ENCODE data around the gene MAP4K4. TPM values are rescaled to one million over a fixed set of nuclear protein-coding genes. Genes with fewer than 3 reads are reported as not detected.

MAP4K4 gene
- total RNA-seq (2013): 45.4 TPM
- polyA plus RNA-seq (10 to 100 TPM in 1 of 3 donors, 1 to 10 TPM in 2; 5.3 to 66.9 (median 8.7) TPM), polyA minus RNA-seq (35.3 and 42.6 TPM in 2 replicates), total RNA-seq (231 to 822 (median 290) reads per million in 11 experiments)

- H3K9me3 Mint-ChIP-seq: peaks cover 2 to 17% (median 9%) of the 10 kb centered on the region in 7 donors
- TF ChIP-seq CTCF (IDR thresholded peaks at IDR 0.05): no peak
- H3K27ac Mint-ChIP-seq: peak within 1 kb of the TSS in 6 of 7 donors; percentile 77 to 92 (median 90)
- peak; percentile 70 to 85 (median 70) for DNase-seq
- peak within 1 kb of the TSS; percentile 85 for H3K4me2 ChIP-seq (replicated peaks; ENCODE audit: extremely low read depth, low read length, poor library complexity, severe bottlenecking)
- H3K27me3 Mint-ChIP-seq (ENCODE audit: low read depth in 3 of 3): peaks cover 1 to 10% (median 9%) of the 10 kb centered on the region in 3 donors
- peak within 1 kb of the TSS; percentile 83 to 90 for H3K4me3 Mint-ChIP-seq
- no peaks in the 10 kb centered on the region for H3K27me3 ChIP-seq (ENCODE audit: control insufficient read depth in 2 of 2, insufficient read depth in 2 of 2, low read length in 2 of 2)
- peaks cover 39 to 47% of the 10 kb centered on the region in 2 donors for H3K4me1 ChIP-seq (ENCODE audit: control insufficient read depth in 1 of 2, insufficient read depth in 2 of 2, low read length in 2 of 2)
- peaks cover 8 to 13% of the 10 kb centered on the region in 2 donors for H3K36me3 Mint-ChIP-seq
- H3K4me3 ChIP-seq (replicated peaks in 1 of 3; ENCODE audit: low read depth in 2 of 3, low read length in 3 of 3): peak within 1 kb of the TSS; percentile 82 to 100 (median 94)
- intact Hi-C loops (cut with micrococcal nuclease): loop anchor here in 1 of 2 donors (5.0 to 10.0 kb wide), 5 partner anchors 40 to 273 kb away; partner anchors contain the start of gene RFX8
- WGBS (ENCODE audit: insufficient coverage): under 1% methylated on average over 94 of the region's 129 CpGs
- peaks cover 43% of the 10 kb centered on the region for H3K79me2 ChIP-seq (ENCODE audit: insufficient read depth, low read length)
- H3K9ac ChIP-seq (ENCODE audit: insufficient read depth, low read length, poor library complexity, severe bottlenecking): peak within 1 kb of the TSS; percentile 76
- peak within 1 kb of the TSS; percentile 82 for H2AFZ ChIP-seq (ENCODE audit: insufficient read depth, low read depth, low read length, poor library complexity, severe bottlenecking)
- no peaks in the 10 kb centered on the region for H3K36me3 ChIP-seq (replicated peaks in 1 of 2; ENCODE audit: control insufficient read depth in 1 of 2, insufficient read depth in 2 of 2, low read length in 2 of 2)
- H3K4me1 Mint-ChIP-seq: peaks cover 19% of the 10 kb centered on the region
- H3K9me3 ChIP-seq (replicated peaks in 1 of 2; ENCODE audit: control insufficient read depth in 1 of 2, insufficient read depth in 1 of 2, low read length in 2 of 2): no peaks in the 10 kb centered on the region
- H3K27ac ChIP-seq (ENCODE audit: low read depth in 1 of 2, low read length in 2 of 2): peak within 1 kb of the TSS; percentile 64 to 88
- H4K20me1 ChIP-seq (ENCODE audit: insufficient read depth, low read length): peaks cover 42% of the 10 kb centered on the region
Measured at GRCh38 chr2:101697124-101698013, at the start of gene MAP4K4. TSS of gene MAP4K4 (plus strand) at chr2:101697707. CDS start at chr2:101698081, 374 bp downstream.

- 83% methylated on average over 1 of the region's 7 CpGs for WGBS (ENCODE audit: insufficient coverage)
- Mint-ChIP-seq H3K4me1 (peaks cover 6% of the 10 kb centered on the region), H3K36me3 (no peaks in the 10 kb centered on the region), H3K27me3 (ENCODE audit: low read depth in 3 of 3) (peaks cover 0 to 3% (median 3%) of the 10 kb centered on the region in 3 donors), H3K9me3 (peaks cover 0 to 2% (median 0%) of the 10 kb centered on the region in 7 donors), H3K27ac (no peak overlapping the region), H3K4me3 (no peak overlapping the region)
- Histone ChIP-seq H4K20me1 (ENCODE audit: insufficient read depth, low read length) (no peaks in the 10 kb centered on the region), H2AFZ (ENCODE audit: insufficient read depth, low read depth, low read length, poor library complexity, severe bottlenecking) (no peak overlapping the region), H3K36me3 (replicated peaks in 1 of 2; ENCODE audit: control insufficient read depth in 1 of 2, insufficient read depth in 2 of 2, low read length in 2 of 2) (no peaks in the 10 kb centered on the region), H3K9ac (ENCODE audit: insufficient read depth, low read length, poor library complexity, severe bottlenecking) (no peak overlapping the region), H3K9me3 (replicated peaks in 1 of 2; ENCODE audit: control insufficient read depth in 1 of 2, insufficient read depth in 1 of 2, low read length in 2 of 2) (no peaks in the 10 kb centered on the region), H3K4me1 (ENCODE audit: control insufficient read depth in 1 of 2, insufficient read depth in 2 of 2, low read length in 2 of 2) (no peaks in the 10 kb centered on the region), H3K4me3 (replicated peaks in 1 of 3; ENCODE audit: low read depth in 2 of 3, low read length in 3 of 3) (no peak overlapping the region), H3K4me2 (replicated peaks; ENCODE audit: extremely low read depth, low read length, poor library complexity, severe bottlenecking) (no peak overlapping the region), H3K27ac (ENCODE audit: low read depth in 1 of 2, low read length in 2 of 2) (no peak overlapping the region), H3K27me3 (ENCODE audit: control insufficient read depth in 2 of 2, insufficient read depth in 2 of 2, low read length in 2 of 2) (no peaks in the 10 kb centered on the region), H3K79me2 (ENCODE audit: insufficient read depth, low read length) (no peaks in the 10 kb centered on the region)
- DNase-seq: no peak
- no peak for TF ChIP-seq CTCF (IDR thresholded peaks at IDR 0.05)
- intact Hi-C loops (cut with micrococcal nuclease): no loop called here
Measured at GRCh38 chr2:101653469-101653868, 44.0 kb upstream of the MAP4K4 start.
